Endothelial cell of umbilical vein (primary cell): ENCODE measurements around the gene LRP1. TPM values are rescaled to one million over a fixed set of nuclear protein-coding genes. Genes with fewer than 3 reads are reported as not detected.

Experiments
- BruUV-seq: library from RNA; stranded (reverse); fragments of 400-500 nt; replicated peaks from 2 replicates; lab custom pipeline; 2021; lab: Mats Ljungman, UMichigan
- CTCF ChIA-PET: fragments of 300-600, 350-600 bp; sonication (Branson Sonifier 250); formaldehyde crosslinking; loops from one replicate; lab custom pipeline; 2021; ENCODE audit warnings: antibody characterized with exemption, inconsistent platforms; lab: Charles Lee
- POLR2A ChIA-PET: fragments of 300-600, 350-600 bp; sonication (Branson Sonifier 250); formaldehyde crosslinking; loops from one replicate; lab custom pipeline; 2021; ENCODE audit warnings: antibody characterized with exemption, inconsistent platforms; lab: Charles Lee
- DNase-seq: peaks from one replicate; pipeline ENCODE4 v3.0.0-alpha.2; 2011; ENCODE audit warnings: low read depth, low spot score
- FAIRE-seq: peaks from 2 replicates; lab custom pipeline; 2011; peaks lifted over from hg19 to GRCh38; lab: Jason Lieb, UNC
- H2AFZ ChIP-seq: 2 replicates; pipeline ENCODE4 v1.6.0; 2012; ENCODE audit warnings: low read depth, low read length, control low read depth, inconsistent platforms
- H3K27ac ChIP-seq: 2 replicates; pipeline ENCODE4 v1.5.1; 2011; ENCODE audit warnings: low read depth, mild to moderate bottlenecking, control low read depth, low read length, moderate library complexity; ENCODE audit not compliant: insufficient read depth
- H3K27me3 ChIP-seq, 2 experiments: 2 replicates each; pipeline versions ENCODE4 v1.6.0 to v1.6.1; 2011; ENCODE audit warnings: low read length in 2 of 2, mixed read lengths in 1 of 2; ENCODE audit not compliant: control insufficient read depth in 2 of 2, insufficient read depth in 2 of 2
- H3K36me3 ChIP-seq, 2 experiments: 2 replicates in 1 of 2; 3 replicates in 1 of 2; pipeline ENCODE4 v1.5.1; 2011; ENCODE audit warnings: low read length in 2 of 2, mild to moderate bottlenecking in 1 of 2, moderate library complexity in 1 of 2; ENCODE audit not compliant: control insufficient read depth in 2 of 2, insufficient read depth in 2 of 2; ENCODE audit errors: extremely low read depth in 1 of 2
- H3K4me1 ChIP-seq: 3 replicates; pipeline ENCODE4 v1.5.1; 2011; ENCODE audit warnings: mild to moderate bottlenecking, low read length; ENCODE audit not compliant: control insufficient read depth, insufficient read depth; ENCODE audit errors: extremely low read depth
- H3K4me2 ChIP-seq: 2 replicates; pipeline ENCODE4 v1.6.1; 2011; ENCODE audit warnings: low read length, control low read depth, mixed read lengths; ENCODE audit not compliant: insufficient read depth
- H3K4me3 ChIP-seq, 3 experiments: fragments of 200-600 bp in 1 of 3; sonication (generic), shearing (Covaris generic) in 1 of 3; replicated peaks in 1 of 3; 2 replicates each; pipeline ENCODE4 v1.5.1; 2011 to 2016; ENCODE audit warnings: control low read depth in 3 of 3, low read length in 3 of 3, mild to moderate bottlenecking in 2 of 3, inconsistent platforms in 1 of 3, low read depth in 1 of 3, moderate library complexity in 1 of 3; ENCODE audit not compliant: insufficient read depth in 1 of 3
- H3K79me2 ChIP-seq: 2 replicates; pipeline ENCODE4 v1.6.0; 2012; ENCODE audit warnings: low read length, inconsistent platforms; ENCODE audit not compliant: control insufficient read depth, insufficient read depth
- H3K9ac ChIP-seq: replicated peaks from 2 replicates; pipeline ENCODE3; 2011; ENCODE audit warnings: low read length, control low read depth; ENCODE audit not compliant: insufficient read depth; ENCODE audit errors: extremely low read depth
- H3K9me1 ChIP-seq: replicated peaks from 3 replicates; pipeline ENCODE4 v1.6.0; 2011; ENCODE audit warnings: mild to moderate bottlenecking, low read length; ENCODE audit not compliant: control insufficient read depth, insufficient read depth; ENCODE audit errors: extremely low read depth
- H3K9me3 ChIP-seq: replicated peaks from 2 replicates; pipeline ENCODE4 v1.5.1; 2012; ENCODE audit warnings: low read length, inconsistent platforms; ENCODE audit not compliant: control insufficient read depth, insufficient read depth
- H4K20me1 ChIP-seq: replicated peaks from 2 replicates; pipeline ENCODE3; 2011; ENCODE audit warnings: mild to moderate bottlenecking, low read length; ENCODE audit not compliant: control insufficient read depth, insufficient read depth; ENCODE audit errors: extremely low read depth
- EZH2 ChIP-seq: IDR thresholded peaks from 2 replicates; pipeline ENCODE4 v1.6.1; 2012; ENCODE audit warnings: borderline replicate concordance, low read depth, mild to moderate bottlenecking, moderate library complexity, low read length, inconsistent platforms; ENCODE audit not compliant: severe bottlenecking
- FOS ChIP-seq: IDR thresholded peaks from 2 replicates; pipeline ENCODE4 v1.6.1; 2011; ENCODE audit warnings: mild to moderate bottlenecking, low read length, moderate library complexity, borderline replicate concordance; ENCODE audit not compliant: insufficient read depth
- GATA2 ChIP-seq: IDR thresholded peaks from 2 replicates; pipeline ENCODE4 v1.7.0; 2011; ENCODE audit warnings: low read depth, mild to moderate bottlenecking, moderate library complexity, mixed read lengths, low read length; ENCODE audit not compliant: insufficient read length, insufficient read depth
- JUN ChIP-seq: IDR thresholded peaks from 2 replicates; pipeline ENCODE4 v1.6.1; 2011; ENCODE audit warnings: borderline replicate concordance, low read depth; ENCODE audit not compliant: insufficient read length, insufficient read depth
- MYC ChIP-seq: IDR thresholded peaks from one replicate; pipeline ENCODE4 v1.6.1; 2011; ENCODE audit warnings: mild to moderate bottlenecking, low read depth, low read length
- POLR2A ChIP-seq: IDR thresholded peaks from 2 replicates; pipeline ENCODE4 v1.6.1; 2012; ENCODE audit warnings: low read depth, mild to moderate bottlenecking, control low read depth, low read length
- POLR2AphosphoS5 ChIP-seq: IDR thresholded peaks from 2 replicates; pipeline ENCODE4 v1.6.1; 2012; ENCODE audit warnings: low read depth, mild to moderate bottlenecking, control low read depth, low read length, moderate library complexity; ENCODE audit not compliant: insufficient read depth
- dilution Hi-C: fragments of 300-500 bp; cut with MboI; formaldehyde crosslinking; loops from one replicate; pipeline ENCODE4 v1.15.0; 2019; ENCODE audit warnings: low sequenced_read_pairs; ENCODE audit not compliant: extremely low pct_ligation_motif_present
- intact Hi-C: fragments of 100-400 bp; cut with micrococcal nuclease; formaldehyde crosslinking; loops from one replicate; pipeline ENCODE4 v1.10.0; 2022
- polyA plus RNA-seq, 4 experiments: library from polyadenylated mRNA; depleted of rRNA in 3 of 4; stranded (reverse) in 3 of 4; unstranded in 1 of 4; fragments of >200 nt; gene quantifications; 2 replicates each; pipeline versions ENCODE4 v1.2.1 to v1.2.3, GENCODE V29; 2011 to 2012; ENCODE audit warnings: missing spikeins in 1 of 4
- total RNA-seq: library from RNA; stranded (reverse); gene quantifications from 2 replicates; pipeline ENCODE4 v1.2.3, GENCODE V29; 2021
- TF ChIP-seq, protein P1 (sequence below), 2 donors: IDR thresholded peaks; 1 replicate in 1 of 2; 2 replicates in 1 of 2; pipeline ENCODE4 v1.5.1; 2011; ENCODE audit warnings: low read length in 2 of 2, mild to moderate bottlenecking in 2 of 2, moderate library complexity in 2 of 2, control low read depth in 1 of 2, inconsistent platforms in 1 of 2, low read depth in 1 of 2; ENCODE audit not compliant: insufficient read depth in 1 of 2; ENCODE audit errors: extremely low read depth in 1 of 2

Gene LRP1
- total and polyA plus RNA-seq, 2 donors (not counting 3 experiments of a cell fraction or from before 2014, with no cell fraction given), result 1.6 to 4.6 TPM

DNA sequence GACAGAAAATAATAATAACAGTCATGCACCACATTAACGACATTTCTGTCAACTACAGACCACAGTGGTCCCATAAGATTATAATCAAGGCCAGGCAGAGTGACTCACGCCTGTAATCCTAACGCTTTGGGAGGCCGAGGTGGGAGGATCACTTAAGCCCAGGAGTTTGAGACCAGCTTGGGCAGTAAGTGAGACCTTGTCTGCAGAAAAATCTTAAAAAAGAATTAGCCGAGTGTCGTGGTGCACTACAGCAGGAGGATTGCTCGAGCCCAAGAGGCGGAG lies 30.8 kb upstream of the LRP1 start:
- no peaks in the 10 kb centered on the region for H4K20me1 ChIP-seq
- POLR2A ChIA-PET, result interaction anchor here (2.2 kb wide), 1 partner anchor 14 kb away, joined by 9 read pairs; the partner anchor contains the start of gene STAT6
- no peak for FAIRE-seq
- CTCF ChIA-PET, result interaction anchor here (1.5 to 14.4 kb wide), 3 partner anchors 14 to 30 kb away, joined by 3 to 158 read pairs (median 15); partner anchors contain the start of genes LRP1 and STAT6
- no peaks in the 10 kb centered on the region for H3K9me3 ChIP-seq
- peaks cover 4 to 43% of the 10 kb centered on the region in 2 experiments for H3K36me3 ChIP-seq
- H2AFZ ChIP-seq, result no peak overlapping the region
- DNase-seq, result no peak
- H3K4me1 ChIP-seq, result peaks cover 8% of the 10 kb centered on the region
- H3K27me3 ChIP-seq, result no peaks in the 10 kb centered on the region
- no peak overlapping the region for H3K9ac ChIP-seq
- no peak for TF ChIP-seq EZH2
- no peak for TF ChIP-seq POLR2AphosphoS5
- TF ChIP-seq, protein P1, sequence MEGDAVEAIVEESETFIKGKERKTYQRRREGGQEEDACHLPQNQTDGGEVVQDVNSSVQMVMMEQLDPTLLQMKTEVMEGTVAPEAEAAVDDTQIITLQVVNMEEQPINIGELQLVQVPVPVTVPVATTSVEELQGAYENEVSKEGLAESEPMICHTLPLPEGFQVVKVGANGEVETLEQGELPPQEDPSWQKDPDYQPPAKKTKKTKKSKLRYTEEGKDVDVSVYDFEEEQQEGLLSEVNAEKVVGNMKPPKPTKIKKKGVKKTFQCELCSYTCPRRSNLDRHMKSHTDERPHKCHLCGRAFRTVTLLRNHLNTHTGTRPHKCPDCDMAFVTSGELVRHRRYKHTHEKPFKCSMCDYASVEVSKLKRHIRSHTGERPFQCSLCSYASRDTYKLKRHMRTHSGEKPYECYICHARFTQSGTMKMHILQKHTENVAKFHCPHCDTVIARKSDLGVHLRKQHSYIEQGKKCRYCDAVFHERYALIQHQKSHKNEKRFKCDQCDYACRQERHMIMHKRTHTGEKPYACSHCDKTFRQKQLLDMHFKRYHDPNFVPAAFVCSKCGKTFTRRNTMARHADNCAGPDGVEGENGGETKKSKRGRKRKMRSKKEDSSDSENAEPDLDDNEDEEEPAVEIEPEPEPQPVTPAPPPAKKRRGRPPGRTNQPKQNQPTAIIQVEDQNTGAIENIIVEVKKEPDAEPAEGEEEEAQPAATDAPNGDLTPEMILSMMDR (IDR thresholded peaks at IDR 0.05; ENCODE audit: extremely low read depth in 1 of 2, insufficient read depth in 1 of 2, low read depth in 1 of 2, low read length in 2 of 2), result no peak
- no peak for TF ChIP-seq GATA2
- TF ChIP-seq MYC, result no peak
- no peak for TF ChIP-seq POLR2A
- TF ChIP-seq JUN, result no peak
- no peak for TF ChIP-seq FOS
- H3K9me1 ChIP-seq, result no peaks in the 10 kb centered on the region
- H3K4me3 ChIP-seq, result no peak overlapping the region
- H3K79me2 ChIP-seq, result no peaks in the 10 kb centered on the region
- dilution Hi-C loops, result no loop called here
- no TSS peak for BruUV-seq
- intact Hi-C loops, result no loop called here
- H3K4me2 ChIP-seq, result no peak overlapping the region
- H3K27ac ChIP-seq, result no peak overlapping the region
